Neural progenitor cell (in vitro differentiated cells): ENCODE data around the gene SLC4A4. TPM values are rescaled to one million over a fixed set of nuclear protein-coding genes. Genes with fewer than 3 reads are reported as not detected.

ENCODE experiments used
- DNase-seq: peaks from one replicate; pipeline ENCODE4 v3.0.0-alpha.2; 2016; ENCODE audit warnings: low spot score
- H2AFZ ChIP-seq: fragments of 200-600 bp; sonication (generic); replicated peaks from 2 replicates; pipeline ENCODE4 v1.6.1; 2016; ENCODE audit warnings: antibody characterized with exemption
- H3F3A ChIP-seq: fragments of 200-600 bp; sonication (generic); 2 replicates; pipeline ENCODE4 v1.6.1; 2016; ENCODE audit warnings: antibody characterized with exemption, low read depth
- H3K27ac ChIP-seq: fragments of 200-600 bp; sonication (generic); 2 replicates; pipeline ENCODE4 v1.5.1; 2016; ENCODE audit warnings: mild to moderate bottlenecking
- H3K27me3 ChIP-seq: fragments of 200-600 bp; sonication (generic); 2 replicates; pipeline ENCODE4 v1.6.1; 2016; ENCODE audit warnings: mild to moderate bottlenecking, moderate library complexity
- H3K36me3 ChIP-seq: fragments of 200-600 bp; sonication (generic); 2 replicates; pipeline ENCODE4 v1.5.1; 2016
- H3K4me1 ChIP-seq: fragments of 200-600 bp; sonication (generic); 2 replicates; pipeline ENCODE4 v1.6.1; 2016; ENCODE audit warnings: mixed run types
- H3K4me2 ChIP-seq: fragments of 200-600 bp; sonication (generic); 2 replicates; pipeline ENCODE4 v1.6.1; 2016
- H3K4me3 ChIP-seq: fragments of 200-600 bp; sonication (generic); 2 replicates; pipeline ENCODE4 v1.5.1; 2016
- H3K79me2 ChIP-seq: fragments of 200-600 bp; sonication (generic); 2 replicates; pipeline ENCODE4 v1.6.1; 2016; ENCODE audit warnings: low read depth
- H3K9ac ChIP-seq: fragments of 200-600 bp; sonication (generic); 2 replicates; pipeline ENCODE4 v1.6.1; 2016
- H3K9me3 ChIP-seq: fragments of 200-600 bp; sonication (generic); 2 replicates; pipeline ENCODE4 v1.5.1; 2016; ENCODE audit warnings: low read depth
- H4K20me1 ChIP-seq: fragments of 200-600 bp; sonication (generic); 2 replicates; pipeline ENCODE4 v1.6.1; 2016; ENCODE audit warnings: low read depth
- H3K27ac Mint-ChIP-seq: 3 replicates; pipeline ENCODE4 v1.8.0; 2021; ENCODE audit warnings: mixed read lengths
- H3K27me3 Mint-ChIP-seq: 2 replicates; pipeline ENCODE4 v1.8.0; 2022; ENCODE audit warnings: low read depth, mild to moderate bottlenecking, inconsistent platforms, moderate library complexity, mixed read lengths; ENCODE audit not compliant: insufficient read depth
- H3K36me3 Mint-ChIP-seq: 3 replicates; pipeline ENCODE4 v1.8.0; 2021; ENCODE audit warnings: mixed read lengths
- H3K4me1 Mint-ChIP-seq: 3 replicates; pipeline ENCODE4 v1.8.0; 2021; ENCODE audit warnings: mixed read lengths
- H3K4me3 Mint-ChIP-seq: 3 replicates; pipeline ENCODE4 v1.8.0; 2021; ENCODE audit warnings: mild to moderate bottlenecking, moderate library complexity, mixed read lengths
- H3K9me3 Mint-ChIP-seq: 3 replicates; pipeline ENCODE4 v1.8.0; 2020; ENCODE audit warnings: mixed read lengths
- EZH2 ChIP-seq: fragments of 200-600 bp; sonication (generic); IDR thresholded peaks from 2 replicates; pipeline ENCODE4 v1.6.1; 2017; ENCODE audit warnings: antibody characterized with exemption, mild to moderate bottlenecking, moderate library complexity
- EZH2phosphoT487 ChIP-seq: fragments of 200-600 bp; sonication (generic); IDR thresholded peaks from 2 replicates; pipeline ENCODE4 v1.6.1; 2017; ENCODE audit warnings: antibody characterized with exemption
- total RNA-seq: library from RNA; depleted of rRNA; stranded (reverse); fragments of >200 nt; gene quantifications from 2 replicates; pipeline ENCODE4 v1.2.3, GENCODE V29; 2015; ENCODE audit warnings: low replicate concordance
- TF ChIP-seq, protein P1 (sequence below): fragments of 200-600 bp; sonication (generic); IDR thresholded peaks from 2 replicates; pipeline ENCODE4 v1.5.1; 2017; ENCODE audit warnings: antibody characterized with exemption, mild to moderate bottlenecking

Gene SLC4A4
- total RNA-seq, 1 donor from 2014 or later: not detected

DNA sequence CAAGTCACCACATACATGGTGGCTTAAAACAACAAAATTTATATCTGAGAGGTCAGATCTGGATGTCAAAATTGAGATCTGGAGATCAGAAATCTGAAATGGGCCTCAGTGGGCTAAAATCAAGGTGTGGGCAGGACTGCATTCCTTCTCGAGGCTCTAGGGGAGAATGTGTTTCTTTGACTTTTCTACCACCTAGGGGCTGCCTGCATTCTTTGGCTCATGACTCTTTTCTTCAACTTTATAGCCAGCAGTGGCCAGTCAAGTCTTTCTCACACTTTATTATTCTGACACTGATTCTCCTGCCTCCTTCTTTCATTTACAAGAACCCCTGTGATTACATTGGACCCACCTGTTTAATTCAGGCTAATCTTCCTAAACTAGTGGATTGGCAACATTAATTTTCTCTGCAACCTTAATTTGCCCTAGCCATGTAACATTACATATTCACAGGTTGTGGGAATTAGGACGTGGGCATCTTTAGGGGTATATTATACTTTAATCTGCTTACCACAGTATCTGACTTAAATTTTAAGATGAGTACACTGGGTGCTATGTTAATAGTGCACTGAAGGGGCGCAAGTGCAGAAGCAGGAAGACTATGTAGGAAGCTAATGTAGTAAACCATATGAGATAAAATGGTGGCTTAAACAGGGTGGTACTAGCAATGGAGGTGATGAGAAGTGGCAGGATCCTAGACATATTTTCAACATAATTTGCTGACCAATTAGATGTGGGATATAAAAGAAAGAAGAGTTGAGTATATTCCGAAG is 188.0 kb downstream of the SLC4A4 start:
- H3K4me1 ChIP-seq: no peaks in the 10 kb centered on the region
- H4K20me1 ChIP-seq: no peaks in the 10 kb centered on the region
- TF ChIP-seq EZH2phosphoT487: no peak
- TF ChIP-seq, protein P1, sequence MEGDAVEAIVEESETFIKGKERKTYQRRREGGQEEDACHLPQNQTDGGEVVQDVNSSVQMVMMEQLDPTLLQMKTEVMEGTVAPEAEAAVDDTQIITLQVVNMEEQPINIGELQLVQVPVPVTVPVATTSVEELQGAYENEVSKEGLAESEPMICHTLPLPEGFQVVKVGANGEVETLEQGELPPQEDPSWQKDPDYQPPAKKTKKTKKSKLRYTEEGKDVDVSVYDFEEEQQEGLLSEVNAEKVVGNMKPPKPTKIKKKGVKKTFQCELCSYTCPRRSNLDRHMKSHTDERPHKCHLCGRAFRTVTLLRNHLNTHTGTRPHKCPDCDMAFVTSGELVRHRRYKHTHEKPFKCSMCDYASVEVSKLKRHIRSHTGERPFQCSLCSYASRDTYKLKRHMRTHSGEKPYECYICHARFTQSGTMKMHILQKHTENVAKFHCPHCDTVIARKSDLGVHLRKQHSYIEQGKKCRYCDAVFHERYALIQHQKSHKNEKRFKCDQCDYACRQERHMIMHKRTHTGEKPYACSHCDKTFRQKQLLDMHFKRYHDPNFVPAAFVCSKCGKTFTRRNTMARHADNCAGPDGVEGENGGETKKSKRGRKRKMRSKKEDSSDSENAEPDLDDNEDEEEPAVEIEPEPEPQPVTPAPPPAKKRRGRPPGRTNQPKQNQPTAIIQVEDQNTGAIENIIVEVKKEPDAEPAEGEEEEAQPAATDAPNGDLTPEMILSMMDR: peak; percentile 21
- H3K27me3 ChIP-seq: no peaks in the 10 kb centered on the region
- H3K36me3 ChIP-seq: no peaks in the 10 kb centered on the region
- Mint-ChIP-seq H3K27ac (no peak overlapping the region), H3K36me3 (no peaks in the 10 kb centered on the region), H3K4me1 (peaks cover 6% of the 10 kb centered on the region), H3K4me3 (no peak overlapping the region), H3K27me3 (no peaks in the 10 kb centered on the region), H3K9me3 (no peaks in the 10 kb centered on the region)
- no peaks in the 10 kb centered on the region for H3K79me2 ChIP-seq
- no peaks in the 10 kb centered on the region for H3F3A ChIP-seq
- H3K27ac ChIP-seq: no peak overlapping the region
- no peaks in the 10 kb centered on the region for H3K9me3 ChIP-seq
- H3K9ac ChIP-seq: no peak overlapping the region
- peak; percentile 46 for DNase-seq
- no peak overlapping the region for H3K4me3 ChIP-seq
- H2AFZ ChIP-seq: no peak overlapping the region
- H3K4me2 ChIP-seq: no peak overlapping the region

DNA sequence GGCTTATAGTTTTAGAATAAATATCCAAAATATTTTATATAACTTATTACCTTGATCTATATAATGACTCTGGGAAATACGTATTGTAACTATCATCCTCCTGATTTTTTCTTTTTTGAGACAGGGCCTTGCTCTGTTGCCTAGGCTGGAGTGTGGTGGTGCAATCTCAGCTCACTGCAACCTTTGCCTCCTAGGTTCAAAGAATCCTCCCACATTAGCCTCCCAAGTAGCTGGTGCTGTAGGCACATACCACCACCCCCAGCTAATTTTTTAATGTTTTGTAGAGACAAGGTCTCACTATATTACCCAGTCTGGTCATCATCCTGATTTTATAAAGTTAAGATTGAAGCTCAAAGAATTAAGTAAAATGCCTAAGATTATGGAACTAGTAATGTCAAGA is 193.6 kb downstream of the SLC4A4 start:
- Mint-ChIP-seq H3K4me1 (no peaks in the 10 kb centered on the region), H3K9me3 (no peaks in the 10 kb centered on the region), H3K27me3 (no peaks in the 10 kb centered on the region)

DNA sequence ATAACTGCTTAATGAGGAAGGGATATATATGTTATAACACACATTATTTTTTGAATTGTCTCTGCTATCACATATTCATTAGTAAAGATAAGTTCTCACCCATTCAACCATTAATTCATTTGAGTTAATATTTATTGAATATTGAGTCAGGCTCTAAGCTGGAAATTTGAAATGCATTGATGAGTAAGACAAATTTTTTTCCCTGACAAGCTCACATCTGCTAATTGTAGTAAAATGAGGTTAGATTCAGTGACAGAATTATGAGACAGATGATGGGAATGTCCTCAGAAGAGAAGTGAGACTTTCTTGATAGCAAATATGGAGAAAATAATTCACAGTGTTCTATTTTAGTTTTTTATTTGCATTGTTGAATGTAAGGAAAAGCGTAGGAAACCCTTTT is 194.3 kb downstream of the SLC4A4 start:
- H3K9ac ChIP-seq: no peak overlapping the region
- no peak overlapping the region for H3K4me3 ChIP-seq
- Mint-ChIP-seq H3K36me3 (peaks cover 2% of the 10 kb centered on the region), H3K9me3 (no peaks in the 10 kb centered on the region), H3K4me3 (no peak overlapping the region), H3K27me3 (no peaks in the 10 kb centered on the region), H3K4me1 (no peaks in the 10 kb centered on the region), H3K27ac (no peak overlapping the region)
- H3K4me1 ChIP-seq: no peaks in the 10 kb centered on the region
- no peaks in the 10 kb centered on the region for H3K27me3 ChIP-seq
- no peaks in the 10 kb centered on the region for H4K20me1 ChIP-seq
- H3K79me2 ChIP-seq: no peaks in the 10 kb centered on the region
- no peak for DNase-seq
- no peak overlapping the region for H3K27ac ChIP-seq
- TF ChIP-seq, protein P1: no peak
- no peak for TF ChIP-seq EZH2
- no peak for TF ChIP-seq EZH2phosphoT487
- no peaks in the 10 kb centered on the region for H3K9me3 ChIP-seq
- H2AFZ ChIP-seq: no peak overlapping the region
- H3K36me3 ChIP-seq: no peaks in the 10 kb centered on the region
- H3F3A ChIP-seq: no peaks in the 10 kb centered on the region
- H3K4me2 ChIP-seq: no peak overlapping the region

More for the DNA sequence above, 193.6 kb downstream of the SLC4A4 start:
- Histone ChIP-seq H3K79me2 (no peaks in the 10 kb centered on the region), H3K27ac (no peak overlapping the region), H3F3A (no peaks in the 10 kb centered on the region), H3K4me1 (no peaks in the 10 kb centered on the region), H3K9ac (no peak overlapping the region), H3K36me3 (no peaks in the 10 kb centered on the region), H3K27me3 (no peaks in the 10 kb centered on the region), H4K20me1 (no peaks in the 10 kb centered on the region), H3K9me3 (no peaks in the 10 kb centered on the region), H3K4me3 (no peak overlapping the region), H3K4me2 (no peak overlapping the region), H2AFZ (no peak overlapping the region)
- Mint-ChIP-seq H3K36me3 (peaks cover 2% of the 10 kb centered on the region), H3K27ac (no peak overlapping the region), H3K4me3 (no peak overlapping the region)
- TF ChIP-seq EZH2 (no peak), EZH2phosphoT487 (no peak)
- TF ChIP-seq, protein P1: no peak
- DNase-seq: no peak
